ENCODE data around the gene AMOTL1.
"Not testable (repeated sequence)": the region's sequence is repeated elsewhere in the genome, so short reads cannot be mapped to it uniquely, and the experiment has no call there.

The AMOTL1 gene

DNA sequence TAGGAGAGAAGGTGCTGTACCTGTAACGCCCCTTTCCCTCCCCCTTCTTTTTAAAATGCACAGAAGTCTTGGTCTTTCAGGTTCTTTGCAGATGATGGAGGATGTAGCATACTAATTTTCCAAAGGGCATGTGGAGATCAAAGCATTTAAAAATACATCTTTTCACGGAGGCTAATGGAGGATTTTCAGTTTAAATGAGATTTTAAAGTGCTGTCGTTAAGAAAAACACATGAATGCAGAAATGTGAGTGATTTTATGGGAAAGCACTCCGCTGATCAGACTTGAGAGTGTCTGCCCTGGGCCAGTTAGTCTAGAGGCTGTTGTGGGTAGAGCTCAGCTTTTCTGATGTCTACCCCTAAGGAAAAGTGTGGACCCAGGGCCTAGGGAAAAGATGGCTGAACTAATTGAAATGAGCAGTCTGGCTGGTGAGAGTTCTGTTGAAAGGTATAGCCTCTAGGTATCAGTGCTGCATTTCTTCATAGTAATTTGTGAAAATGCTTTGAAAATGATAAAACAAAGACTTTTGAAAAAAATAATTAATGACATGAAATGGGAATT, 2.5 kb downstream of the AMOTL1 start:
- no peak for DNase-seq (ENCODE audit: low read depth, low spot score)

- peak; percentile 53 for DNase-seq (ENCODE audit: low read depth, low spot score)
Observed at GRCh38 chr11:94771390-94771789, 3.2 kb downstream of the AMOTL1 start.

DNA sequence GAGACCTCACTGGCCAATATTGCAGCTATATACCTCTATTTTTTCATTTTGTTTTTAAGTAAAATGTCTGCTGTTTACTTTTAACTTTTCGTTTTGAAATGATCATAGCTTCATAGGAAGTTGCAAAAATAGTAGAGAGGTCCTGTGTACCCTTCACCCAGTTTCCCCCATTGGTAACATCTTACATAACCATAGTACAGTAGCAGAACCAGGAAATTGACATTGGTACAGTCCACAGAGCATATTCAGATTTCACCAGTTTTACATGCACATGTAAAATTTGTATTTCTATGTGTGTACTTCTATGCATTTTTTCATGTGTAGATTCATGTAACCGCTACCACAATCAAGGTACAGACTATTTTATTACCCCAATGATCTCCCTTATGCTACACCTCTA, 3.8 kb downstream of the AMOTL1 start:
- no peak for DNase-seq (ENCODE audit: low read depth, low spot score)

GRCh38 chr11:94773842-94774241, 5.7 kb downstream of the AMOTL1 start:
- no peak for DNase-seq (ENCODE audit: low read depth, low spot score)

DNA sequence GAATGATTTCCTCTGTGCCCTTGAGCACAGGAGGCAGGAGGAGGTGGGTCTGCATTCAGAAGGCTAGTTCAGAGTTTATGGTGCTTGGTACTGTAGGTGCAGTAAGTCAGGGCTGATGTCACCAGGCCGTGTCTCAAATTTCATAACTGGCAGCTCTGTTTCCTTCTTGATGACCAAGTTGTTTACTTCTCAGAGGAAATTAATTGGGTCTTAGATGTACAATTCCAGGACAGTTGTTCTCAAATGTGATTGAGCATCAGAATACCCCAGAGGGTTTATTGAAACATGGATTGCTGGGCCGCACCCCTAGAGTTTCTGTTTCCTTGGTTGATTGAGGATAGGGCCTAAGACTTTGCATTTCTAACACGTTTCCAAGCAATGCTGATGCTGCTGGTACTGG, 6.2 kb downstream of the AMOTL1 start:
- DNase-seq (ENCODE audit: low read depth, low spot score), result no peak

DNA sequence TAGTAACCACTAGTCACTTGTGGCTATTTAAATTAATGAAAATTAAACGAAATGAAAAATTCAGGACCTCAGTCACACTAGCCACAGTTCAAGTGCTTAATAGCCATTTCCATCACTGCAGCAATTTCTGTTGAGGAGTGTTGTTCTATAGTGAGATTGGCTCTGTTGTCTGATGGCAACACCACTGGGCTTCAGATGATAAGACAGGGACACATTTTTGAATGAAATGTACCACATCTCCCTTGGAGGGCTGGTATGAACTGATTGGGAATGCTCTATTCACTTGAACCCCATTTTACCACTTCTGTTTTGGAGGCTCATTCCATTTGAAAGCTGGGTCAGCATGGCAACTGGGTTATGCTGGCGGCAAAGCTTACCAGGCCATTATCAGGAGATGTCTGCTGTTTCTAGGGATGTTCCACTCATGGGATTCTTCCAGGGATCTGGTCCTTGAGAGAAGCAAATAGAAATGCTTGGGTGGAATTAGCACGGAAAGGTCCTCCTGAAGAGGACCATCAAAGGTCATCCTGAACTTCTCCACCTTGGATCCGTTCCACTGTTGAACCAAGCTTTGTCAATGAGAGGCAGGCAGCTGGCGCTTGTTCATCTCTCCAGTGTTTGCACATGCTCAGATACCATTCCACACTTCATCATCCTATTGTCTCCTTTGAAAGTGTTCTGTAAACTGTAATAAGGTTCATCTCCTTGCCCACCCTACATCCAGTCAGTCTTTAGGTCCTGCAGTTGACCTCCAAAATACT, 7.6 kb downstream of the AMOTL1 start:
- DNase-seq (ENCODE audit: low read depth, low spot score), result no peak

DNA sequence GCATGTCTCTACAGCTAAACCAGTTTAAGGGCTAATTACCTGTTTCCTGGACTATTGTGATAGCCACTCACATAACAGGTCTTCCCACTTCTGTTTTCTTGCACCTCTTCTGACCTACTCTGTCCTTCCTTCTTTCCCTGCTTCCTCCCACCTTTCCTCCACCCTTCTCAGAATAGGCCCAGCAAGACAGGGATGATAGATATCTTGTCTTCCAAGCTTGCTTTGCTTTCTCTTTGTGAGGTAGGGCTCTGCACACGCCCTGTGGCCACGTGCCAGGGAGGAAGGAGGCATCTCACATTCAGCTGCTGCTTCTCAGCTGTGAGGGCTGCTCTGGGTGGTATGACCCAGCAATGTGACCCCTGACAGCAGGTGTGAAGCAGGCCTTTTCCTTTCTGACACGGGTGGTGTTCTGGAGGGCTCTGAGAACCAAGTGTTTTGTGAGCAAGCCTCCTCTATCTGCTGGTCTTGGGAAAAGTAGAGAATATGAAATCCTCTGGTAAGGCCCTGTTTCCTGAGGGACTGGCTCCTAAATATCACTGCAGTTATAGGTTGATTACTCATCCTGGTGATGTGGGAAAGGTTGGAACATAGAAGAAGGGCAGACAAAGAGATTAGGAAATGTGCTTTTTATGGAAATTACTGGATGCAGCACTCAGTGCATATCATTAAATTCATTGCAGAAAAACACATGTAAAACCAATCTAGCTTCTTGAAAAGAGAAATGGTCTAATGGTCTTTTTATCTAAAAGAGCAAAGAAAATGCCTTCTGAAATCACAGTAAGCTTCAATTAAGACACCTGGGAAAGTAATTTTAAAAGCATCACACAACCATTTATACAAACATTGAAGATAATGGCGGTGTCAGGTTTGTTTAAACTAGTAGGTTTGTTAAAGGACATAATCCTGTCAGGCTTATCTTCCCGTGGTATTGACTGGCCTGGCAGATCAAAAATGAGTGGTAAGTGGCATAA, 8.5 kb downstream of the AMOTL1 start:
- peak; percentile 38 for DNase-seq (ENCODE audit: low read depth, low spot score)

GRCh38 chr11:94780432-94780831, 12.3 kb downstream of the AMOTL1 start:
- no peak for DNase-seq (ENCODE audit: low read depth, low spot score)

DNA sequence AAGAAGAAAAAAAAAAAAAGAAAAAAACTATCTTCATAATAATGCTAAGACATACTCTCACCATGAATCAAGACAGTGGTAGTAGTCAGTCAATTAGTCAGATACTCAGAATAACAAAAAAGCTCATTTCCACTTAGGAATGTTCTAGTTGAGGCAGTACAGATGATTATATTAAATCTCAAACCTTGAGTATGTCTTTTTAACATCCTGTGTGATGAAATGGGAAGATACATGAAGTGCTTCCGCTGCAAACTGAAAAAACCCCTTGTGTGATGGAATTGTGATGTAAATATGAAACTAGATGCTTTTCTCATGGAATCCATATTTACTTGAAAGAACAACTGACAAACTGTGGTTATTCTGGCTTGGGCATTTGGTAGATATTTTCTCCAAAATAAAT, 13.7 kb downstream of the AMOTL1 start:
- DNase-seq (ENCODE audit: low read depth, low spot score), result no peak

GRCh38 chr11:94782446-94782845, 14.3 kb downstream of the AMOTL1 start:
- DNase-seq (ENCODE audit: low read depth, low spot score), result no peak

DNA sequence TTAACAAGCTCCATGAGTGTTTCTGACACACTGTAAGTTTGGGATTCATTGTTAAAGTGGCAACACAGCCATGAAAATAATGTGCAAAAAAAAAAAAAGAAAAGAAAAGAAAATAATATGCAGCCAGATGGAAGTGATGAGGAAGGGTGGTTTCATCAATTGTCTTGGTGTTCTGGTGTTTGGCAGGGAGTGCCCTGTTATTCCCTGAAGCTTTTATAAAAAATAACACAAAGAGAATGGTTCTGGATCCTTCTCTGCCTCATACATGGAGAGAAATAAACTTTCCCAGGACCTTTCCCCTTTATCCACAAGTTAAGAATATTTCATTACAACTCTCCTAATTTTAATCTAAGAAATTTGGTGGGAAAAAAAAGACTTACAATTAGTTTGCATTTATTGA, 16.7 kb downstream of the AMOTL1 start:
- no peak for DNase-seq (ENCODE audit: low read depth, low spot score)

- DNase-seq (ENCODE audit: low read depth, low spot score), result no peak
Observed at GRCh38 chr11:94785509-94785908, 17.4 kb downstream of the AMOTL1 start.

GRCh38 chr11:94786264-94787126, 18.3 kb downstream of the AMOTL1 start:
- DNase-seq (ENCODE audit: low read depth, low spot score), result peak; percentile 63

DNA sequence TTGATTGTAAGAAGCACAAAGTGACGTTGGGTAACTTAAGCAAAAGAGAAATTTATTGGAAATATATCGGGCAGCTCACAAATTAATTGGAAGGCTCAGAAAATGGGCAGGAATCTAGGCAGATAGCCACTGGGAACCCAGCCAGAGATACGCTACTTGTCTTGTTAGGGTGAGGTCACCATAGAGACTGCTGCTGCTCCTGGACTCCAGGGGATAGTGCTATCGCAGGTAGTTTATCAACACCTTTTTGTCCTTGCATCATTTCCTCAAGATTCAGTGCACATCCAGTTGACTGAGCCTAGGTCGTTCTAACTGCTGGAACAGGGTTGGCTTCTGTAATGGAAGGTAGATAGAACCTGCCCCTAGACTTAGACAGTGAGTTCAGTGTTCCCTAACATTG, 19.6 kb downstream of the AMOTL1 start:
- DNase-seq (ENCODE audit: low read depth, low spot score), result no peak

GRCh38 chr11:94788396-94788795, 20.2 kb downstream of the AMOTL1 start:
- no peak for DNase-seq (ENCODE audit: low read depth, low spot score)

GRCh38 chr11:94790197-94790596, 22.0 kb downstream of the AMOTL1 start:
- no peak for DNase-seq (ENCODE audit: low read depth, low spot score)

DNA sequence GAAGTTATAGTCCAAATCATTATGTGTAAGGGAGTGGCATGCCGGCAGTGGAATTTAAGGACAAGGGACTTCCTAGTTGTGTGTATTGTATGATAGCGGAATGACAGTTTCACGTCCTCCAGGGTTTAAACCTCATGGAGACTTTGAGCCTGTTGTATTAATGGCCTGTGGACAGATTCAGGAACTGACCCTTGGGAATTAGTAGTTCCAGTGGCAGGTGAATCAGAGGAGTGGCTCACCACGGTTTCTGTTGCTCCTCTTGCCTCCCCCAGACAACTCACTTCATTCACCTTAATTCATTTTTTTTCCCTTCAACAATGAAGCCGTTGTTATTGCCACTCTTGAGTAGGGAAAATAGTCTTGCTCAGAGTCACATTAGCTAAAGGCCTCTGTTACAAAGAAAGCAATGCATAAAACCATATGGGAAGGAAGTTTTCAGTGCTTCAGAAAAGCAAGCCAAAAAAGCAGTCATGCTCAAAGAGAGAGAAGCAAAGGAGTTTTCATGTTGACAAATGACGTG, 22.6 kb downstream of the AMOTL1 start:
- DNase-seq (ENCODE audit: low read depth, low spot score), result peak; percentile 35

GRCh38 chr11:94791216-94791889, 23.2 kb downstream of the AMOTL1 start:
- peak; percentile 51 for DNase-seq (ENCODE audit: low read depth, low spot score)

GRCh38 chr11:94791942-94792341, 23.8 kb downstream of the AMOTL1 start:
- DNase-seq (ENCODE audit: low read depth, low spot score), result not testable (repeated sequence)

GRCh38 chr11:94792451-94792850, 24.3 kb downstream of the AMOTL1 start:
- DNase-seq (ENCODE audit: low read depth, low spot score), result no peak

DNA sequence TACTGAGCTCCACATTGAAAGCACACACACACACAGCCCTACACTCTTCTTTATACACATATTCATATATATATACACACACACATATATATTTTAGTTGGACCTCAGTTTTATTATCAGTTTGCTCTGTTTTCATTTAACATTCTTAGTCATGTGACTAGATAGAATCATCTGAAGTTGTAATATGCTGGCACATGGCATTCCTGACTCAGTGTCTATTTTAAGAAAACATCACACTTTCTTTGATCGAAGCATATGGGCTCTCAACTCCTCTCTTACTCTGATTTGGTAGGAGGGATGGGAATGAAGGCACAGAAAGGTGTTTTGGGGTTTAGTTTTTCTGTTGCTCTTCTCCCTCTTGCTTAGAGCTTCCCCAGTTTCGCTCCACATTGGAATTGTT, 24.8 kb downstream of the AMOTL1 start:
- no peak for DNase-seq (ENCODE audit: low read depth, low spot score)

Measured in astrocyte of the hippocampus (primary cell).